Stimulated activated CD8-positive, alpha-beta memory T cell treated with anti-CD3 and anti-CD28 coated beads, Interleukin-15, amount 100 ng/mL, for 1 hour (primary cell): ENCODE measurements around the gene SPECC1.
A peak's percentile ranks its signal among the peaks of the same experiment; 100 is the strongest.
"Not testable (repeated sequence)": the region's sequence is repeated elsewhere in the genome, so short reads cannot be mapped to it uniquely, and the experiment has no call there.

ENCODE experiments used
- DNase-seq: peaks from one replicate; pipeline ENCODE4 v3.0.0-alpha.2; 2020; ENCODE audit warnings: low read depth

SPECC1 gene

GRCh38 chr17:20313306-20313705 is 304.1 kb downstream of the SPECC1 start:
- DNase-seq, result no peak

DNA sequence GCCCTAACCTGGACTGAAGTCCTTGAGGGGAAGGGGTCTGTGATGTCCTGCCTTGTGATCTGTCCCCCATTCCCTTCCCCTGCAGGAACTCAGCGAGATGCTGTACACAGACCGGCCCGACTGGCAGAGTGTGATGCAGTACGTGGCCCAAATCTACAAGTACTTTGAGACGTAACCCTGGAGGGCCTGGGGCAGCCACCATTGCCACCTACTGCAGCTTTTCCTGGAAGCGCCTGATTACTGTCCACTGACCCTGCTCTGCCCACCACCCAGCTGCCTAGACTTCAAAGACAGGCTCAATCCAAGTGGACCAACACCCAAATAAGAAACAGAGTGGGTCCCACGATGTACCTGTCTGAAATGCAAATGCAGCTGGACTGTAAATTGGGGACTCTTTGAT is 304.7 kb downstream of the SPECC1 start:
- DNase-seq, result no peak

- DNase-seq, result no peak
Observed at GRCh38 chr17:20314834-20315233, 305.7 kb downstream of the SPECC1 start.

GRCh38 chr17:20315311-20315710 is 306.2 kb downstream of the SPECC1 start:
- DNase-seq, result no peak

DNA sequence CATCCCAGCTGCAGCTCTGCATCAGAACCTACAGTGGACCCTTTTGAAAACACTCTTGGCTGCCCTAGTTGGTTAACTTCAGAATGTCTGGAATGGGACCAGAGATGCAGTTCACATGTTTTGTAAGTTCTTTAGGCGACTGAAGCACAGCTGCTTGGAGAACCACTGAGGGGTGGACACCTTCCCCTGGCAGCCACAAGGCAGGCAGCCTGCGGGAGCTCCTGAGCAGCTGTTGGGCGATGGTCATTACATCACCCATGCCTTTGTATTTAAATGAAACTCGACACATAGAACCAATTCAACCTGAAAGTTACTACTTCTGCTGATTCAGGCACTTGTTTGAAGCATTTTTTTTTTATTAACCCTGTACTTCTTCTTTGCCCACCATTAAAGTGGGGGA is 306.7 kb downstream of the SPECC1 start:
- no peak for DNase-seq

GRCh38 chr17:20320535-20321229 is 311.5 kb downstream of the SPECC1 start:
- peak; percentile 54 for DNase-seq

- DNase-seq, result not testable (repeated sequence)
Observed at GRCh38 chr17:20321357-20321756, 312.2 kb downstream of the SPECC1 start.

DNA sequence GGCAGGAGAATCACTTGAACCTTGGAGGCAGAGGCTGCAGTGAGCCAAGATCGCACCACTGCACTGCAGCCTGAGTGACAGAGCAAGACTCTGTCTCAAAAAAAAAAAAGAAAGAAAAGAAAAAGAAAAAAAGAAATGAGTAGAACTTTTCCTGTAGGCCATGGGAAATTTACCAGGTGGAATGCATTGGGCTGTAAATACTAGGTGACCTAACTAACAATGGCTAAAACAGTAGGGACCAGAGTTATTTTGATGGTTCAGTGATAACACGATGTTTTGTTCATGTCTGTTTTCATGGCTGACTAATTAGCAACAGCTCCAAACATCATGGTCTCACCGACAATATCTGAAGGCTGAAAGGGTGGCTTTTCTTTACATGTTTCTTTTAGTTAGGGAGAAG is 318.6 kb downstream of the SPECC1 start:
- not testable (repeated sequence) for DNase-seq

DNA sequence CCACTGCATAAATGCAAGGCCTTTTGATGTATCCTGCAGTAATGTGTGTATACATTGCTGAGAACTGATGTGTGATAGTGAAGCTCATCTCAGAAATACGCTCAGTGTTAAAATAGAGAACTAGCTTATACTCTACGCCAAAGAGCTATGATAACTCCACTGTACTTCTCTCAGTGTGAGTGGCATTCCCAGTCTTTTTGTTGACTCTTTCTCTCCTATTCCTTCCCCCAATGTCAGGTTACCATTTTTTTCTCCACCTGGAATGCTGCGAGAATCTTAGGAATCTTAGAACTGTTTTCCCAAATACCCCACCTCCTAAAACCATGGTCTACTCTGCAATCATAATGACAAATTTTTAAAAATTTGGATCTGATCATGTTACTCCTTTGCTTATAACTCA is 342.2 kb downstream of the SPECC1 start:
- DNase-seq, result not testable (repeated sequence)

- not testable (repeated sequence) for DNase-seq
Observed at GRCh38 chr17:20352567-20352966, 343.4 kb downstream of the SPECC1 start.

- DNase-seq, result not testable (repeated sequence)
Observed at GRCh38 chr17:20363846-20364245, 354.7 kb downstream of the SPECC1 start.
